Measurements from ENCODE around the gene HSP90AA1. TPM values are rescaled to one million over a fixed set of nuclear protein-coding genes. Genes with fewer than 3 reads are reported as not detected.

HSP90AA1 gene
- total and polyA plus RNA-seq, 7 donors = 167 to 463 (median 265) TPM

- WGBS, 2 donors = 33 to 49% methylated on average over 39 of the region's 39 CpGs
- no peaks in the 10 kb centered on the region for H3K9me3 ChIP-seq
- H3K27me3 ChIP-seq = no peaks in the 10 kb centered on the region
- no peak for TF ChIP-seq EP300 (IDR thresholded peaks at IDR 0.05)
- peak in 1 of 4 donors; percentile 19 for TF ChIP-seq POLR2AphosphoS5 (IDR thresholded peaks at IDR 0.05)
- DNase-seq = peak; percentile 80
- H3K27ac ChIP-seq = peak overlapping the region; percentile 99 to 100 (median 100)
- H3K36me3 ChIP-seq = peaks cover 19 to 27% (median 24%) of the 10 kb centered on the region in 4 donors
- intact Hi-C loops (cut with DNase I) = loop anchor here (5.0 kb wide), 1 partner anchor 504 kb away; the partner anchor contains the start of gene RCOR1
- peaks cover 2 to 41% (median 38%) of the 10 kb centered on the region in 4 donors for H3K4me1 ChIP-seq
- peak overlapping the region; percentile 72 to 99 (median 92) for H3K4me3 ChIP-seq
Observed at GRCh38 chr14:102088012-102088792, 1.4 kb upstream of the HSP90AA1 start.

GRCh38 chr14:102087762-102088011 lies 843 bp upstream of the HSP90AA1 start:
- peak overlapping the region; percentile 99 to 100 (median 100) for H3K27ac ChIP-seq
- H3K27me3 ChIP-seq = no peaks in the 10 kb centered on the region
- no peak for DNase-seq
- TF ChIP-seq CTCF (IDR thresholded peaks at IDR 0.05) (no peak), POLR2A (IDR thresholded peaks at IDR 0.05) (no peak), POLR2AphosphoS5 (IDR thresholded peaks at IDR 0.05) (no peak), EP300 (IDR thresholded peaks at IDR 0.05) (no peak)
- WGBS, 2 donors = 5% methylated on average over 11 of the region's 11 CpGs
- peaks cover 24 to 32% (median 29%) of the 10 kb centered on the region in 4 donors for H3K36me3 ChIP-seq
- intact Hi-C loops (cut with DNase I) = loop anchor here (2.0 to 5.0 kb wide), 2 partner anchors 229 to 505 kb away; partner anchors contain the start of gene RCOR1
- H3K4me1 ChIP-seq = peaks cover 2 to 45% (median 42%) of the 10 kb centered on the region in 4 donors
- H3K9me3 ChIP-seq = no peaks in the 10 kb centered on the region
- H3K4me3 ChIP-seq = peak overlapping the region; percentile 72 to 99 (median 92)

- H3K4me1 ChIP-seq = peaks cover 2 to 55% (median 51%) of the 10 kb centered on the region in 4 donors
- intact Hi-C loops (cut with DNase I) = loop anchor here (2.0 to 5.0 kb wide), 2 partner anchors 230 to 506 kb away; partner anchors contain the start of gene RCOR1
Observed at GRCh38 chr14:102086709-102086971, 204 bp downstream of the HSP90AA1 start.

GRCh38 chr14:102085948-102086708 lies 716 bp downstream of the HSP90AA1 start:
- WGBS, 2 donors = 1 to 3% methylated on average over 49 of the region's 49 CpGs
- DNase-seq = peak; percentile 77

More at GRCh38 chr14:102086709-102086971, 204 bp downstream of the HSP90AA1 start:
- no peak for DNase-seq
- peaks cover 34 to 42% (median 38%) of the 10 kb centered on the region in 4 donors for H3K36me3 ChIP-seq
- peak overlapping the region; percentile 99 to 100 (median 100) for H3K27ac ChIP-seq
- no peak for TF ChIP-seq POLR2A (IDR thresholded peaks at IDR 0.05)
- TF ChIP-seq EP300 (IDR thresholded peaks at IDR 0.05) = no peak
- no peak for TF ChIP-seq CTCF (IDR thresholded peaks at IDR 0.05)
- no peak for TF ChIP-seq POLR2AphosphoS5 (IDR thresholded peaks at IDR 0.05)
- H3K9me3 ChIP-seq = no peaks in the 10 kb centered on the region
- H3K27me3 ChIP-seq = no peaks in the 10 kb centered on the region
- H3K4me3 ChIP-seq = peak overlapping the region; percentile 91 to 99 (median 94)
- WGBS, 2 donors = 1% methylated on average over 32 of the region's 32 CpGs

More at GRCh38 chr14:102085948-102086708, 716 bp downstream of the HSP90AA1 start:
- H3K9me3 ChIP-seq = no peaks in the 10 kb centered on the region
- H3K36me3 ChIP-seq = peaks cover 40 to 48% (median 43%) of the 10 kb centered on the region in 4 donors
- no peaks in the 10 kb centered on the region for H3K27me3 ChIP-seq
- peak overlapping the region; percentile 91 to 99 (median 94) for H3K4me3 ChIP-seq
- H3K4me1 ChIP-seq = peaks cover 2 to 56% (median 51%) of the 10 kb centered on the region in 4 donors
- intact Hi-C loops (cut with DNase I) = loop anchor here (2.0 to 5.0 kb wide), 2 partner anchors 231 to 506 kb away; partner anchors contain the start of gene RCOR1
- no peak for TF ChIP-seq EP300 (IDR thresholded peaks at IDR 0.05)
- TF ChIP-seq POLR2A (IDR thresholded peaks at IDR 0.05) = no peak
- TF ChIP-seq CTCF (IDR thresholded peaks at IDR 0.05) = no peak
- TF ChIP-seq POLR2AphosphoS5 (IDR thresholded peaks at IDR 0.05) = peak in 1 of 4 donors; percentile 20
- H3K27ac ChIP-seq = peak overlapping the region; percentile 99 to 100 (median 100)
